CD4-positive, alpha-beta T cell treated with Interleukin-10 for 1 hour (primary cell): ENCODE results near the gene KANSL2.
A peak's percentile ranks its signal among the peaks of the same experiment; 100 is the strongest.
"Not testable (repeated sequence)": the region's sequence is repeated elsewhere in the genome, so short reads cannot be mapped to it uniquely, and the experiment has no call there.

ENCODE experiments used
- DNase-seq: peaks from one replicate; pipeline ENCODE4 v3.0.0-alpha.2; 2020

KANSL2 gene

GRCh38 chr12:48682533-48682905 lies 481 bp upstream of the KANSL2 start:
- not testable (repeated sequence) for DNase-seq

GRCh38 chr12:48681399-48681709 lies 684 bp downstream of the KANSL2 start:
- no peak for DNase-seq

- no peak for DNase-seq
Observed at GRCh38 chr12:48680861-48681260, 1.2 kb downstream of the KANSL2 start.

GRCh38 chr12:48678551-48679185 lies 3.4 kb downstream of the KANSL2 start:
- no peak for DNase-seq

- DNase-seq, result no peak
Observed at GRCh38 chr12:48671231-48671856, 10.7 kb downstream of the KANSL2 start.

DNA sequence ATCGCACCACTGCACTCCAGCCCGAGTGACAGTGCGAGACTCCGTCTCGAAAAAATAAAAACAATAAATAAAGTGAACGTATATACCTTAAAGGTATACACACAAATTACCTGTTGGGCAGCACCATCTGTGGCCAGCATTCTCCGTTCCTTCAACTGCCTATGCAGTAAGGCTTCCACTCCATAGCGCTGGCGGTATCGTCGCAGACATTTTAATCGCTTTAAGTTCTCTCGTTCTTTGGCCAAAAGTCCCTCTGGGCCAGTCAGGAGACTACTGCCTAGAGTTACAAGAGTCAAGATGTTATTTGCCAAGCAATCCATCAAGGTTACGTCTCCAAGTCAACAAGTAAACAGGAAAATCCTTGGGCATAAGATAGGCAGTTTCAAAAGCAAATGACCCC lies 13.0 kb downstream of the KANSL2 start:
- DNase-seq, result no peak

GRCh38 chr12:48659863-48660262 lies 22.2 kb downstream of the KANSL2 start:
- DNase-seq, result no peak

DNA sequence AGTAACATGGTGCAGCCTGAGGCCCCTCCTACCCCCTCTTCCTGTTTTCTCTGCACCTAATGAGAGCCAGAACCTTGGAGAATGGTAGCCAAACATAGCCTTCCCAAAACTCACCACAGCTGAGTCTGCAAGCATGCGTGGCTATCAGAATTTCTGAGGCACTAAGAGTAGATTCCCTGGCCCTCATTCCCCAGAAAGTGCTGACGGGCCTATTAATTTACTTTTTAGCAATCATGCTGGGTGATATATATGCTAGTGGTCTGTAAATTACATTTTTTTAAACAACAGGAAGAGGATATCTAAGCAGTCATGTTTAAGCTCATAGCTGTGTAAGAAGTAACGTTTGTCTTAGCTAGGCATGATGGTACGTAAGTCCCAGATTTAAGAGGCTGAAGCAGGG lies 30.4 kb downstream of the KANSL2 start:
- DNase-seq, result no peak

DNA sequence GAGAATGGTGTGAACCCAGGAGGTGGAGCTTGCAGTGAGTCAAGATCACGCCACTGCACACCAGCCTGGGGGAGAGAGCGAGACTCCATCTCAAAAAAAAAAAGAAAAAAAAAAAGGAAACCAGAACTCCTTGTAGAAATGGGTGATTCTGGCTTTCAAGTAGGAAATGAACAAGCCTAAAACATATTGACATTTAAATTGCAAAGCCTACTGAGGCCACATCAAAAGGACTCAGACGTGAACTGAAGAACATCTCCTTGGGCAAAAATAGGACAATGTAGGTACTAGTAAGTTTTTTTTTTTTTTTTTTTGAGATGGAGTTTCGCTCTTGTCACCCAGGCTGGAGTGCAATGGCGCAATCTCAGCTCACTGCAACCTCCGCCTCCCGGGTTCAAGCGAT lies 36.7 kb downstream of the KANSL2 start:
- DNase-seq, result not testable (repeated sequence)

DNA sequence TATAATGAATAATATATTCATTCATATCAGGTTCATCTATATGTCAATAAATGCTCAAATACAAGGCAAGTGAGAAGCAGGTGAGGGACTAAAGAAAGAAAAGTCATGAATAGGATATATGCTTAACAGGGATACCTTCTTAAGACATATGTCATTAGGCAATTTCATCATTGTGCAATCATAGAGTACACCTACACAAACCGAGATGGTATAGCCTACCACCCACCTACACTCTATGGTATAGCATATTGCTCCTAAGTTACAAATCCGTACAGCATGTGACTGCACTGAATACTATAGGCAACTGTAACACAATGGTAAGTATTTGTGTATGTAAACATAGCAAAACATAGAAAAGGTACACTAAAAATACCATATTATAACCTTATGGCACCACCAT lies 39.0 kb downstream of the KANSL2 start:
- DNase-seq, result no peak

- not testable (repeated sequence) for DNase-seq
Observed at GRCh38 chr12:48641752-48642555, 40.1 kb downstream of the KANSL2 start.

DNA sequence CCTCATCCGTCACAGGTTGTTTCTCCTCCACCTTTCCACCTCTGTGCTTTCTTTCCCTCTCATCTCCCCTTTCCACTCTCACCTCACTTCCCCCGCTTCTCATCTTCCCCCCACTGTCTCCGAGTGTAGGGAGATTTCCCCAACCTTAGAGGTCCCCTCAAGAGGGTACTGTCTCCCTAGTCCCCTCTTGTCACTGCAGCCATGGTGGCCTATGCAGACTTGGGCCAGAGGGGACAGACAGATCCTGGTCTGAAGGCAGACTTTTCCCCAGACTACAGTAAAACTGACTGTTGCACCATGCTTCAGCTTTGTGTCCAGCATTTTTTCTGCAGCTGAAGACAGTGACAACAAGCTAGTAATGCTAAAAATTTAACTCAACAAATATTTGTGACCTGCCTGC lies 41.2 kb downstream of the KANSL2 start:
- DNase-seq, result no peak

- DNase-seq, result no peak
Observed at GRCh38 chr12:48640428-48640827, 41.6 kb downstream of the KANSL2 start.

- no peak for DNase-seq
Observed at GRCh38 chr12:48631071-48631470, 51.0 kb downstream of the KANSL2 start.

- DNase-seq, result no peak
Observed at GRCh38 chr12:48630346-48630745, 51.7 kb downstream of the KANSL2 start.

- DNase-seq, result no peak
Observed at GRCh38 chr12:48629541-48629940, 52.5 kb downstream of the KANSL2 start.

DNA sequence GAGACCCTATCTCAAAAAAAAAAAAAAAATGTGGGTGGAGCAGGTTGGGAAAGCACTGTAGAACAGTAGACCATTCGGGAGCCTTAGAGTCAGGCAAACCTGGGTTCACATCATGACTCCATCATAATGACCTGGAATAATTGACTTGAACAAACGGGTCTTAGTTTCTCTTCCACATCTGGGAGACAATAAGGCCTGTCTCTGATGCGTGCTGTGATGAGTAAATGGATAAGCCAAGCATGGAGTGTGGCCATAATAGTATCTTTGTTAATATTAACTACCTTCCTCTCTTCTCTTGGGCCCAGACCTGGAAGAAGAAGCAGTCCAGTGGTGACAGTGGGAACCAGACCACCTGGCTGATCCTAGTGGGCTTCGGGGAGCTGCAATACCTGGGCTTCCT lies 54.5 kb downstream of the KANSL2 start:
- DNase-seq, result no peak

- DNase-seq, result not testable (repeated sequence)
Observed at GRCh38 chr12:48622997-48623396, 59.0 kb downstream of the KANSL2 start.

DNA sequence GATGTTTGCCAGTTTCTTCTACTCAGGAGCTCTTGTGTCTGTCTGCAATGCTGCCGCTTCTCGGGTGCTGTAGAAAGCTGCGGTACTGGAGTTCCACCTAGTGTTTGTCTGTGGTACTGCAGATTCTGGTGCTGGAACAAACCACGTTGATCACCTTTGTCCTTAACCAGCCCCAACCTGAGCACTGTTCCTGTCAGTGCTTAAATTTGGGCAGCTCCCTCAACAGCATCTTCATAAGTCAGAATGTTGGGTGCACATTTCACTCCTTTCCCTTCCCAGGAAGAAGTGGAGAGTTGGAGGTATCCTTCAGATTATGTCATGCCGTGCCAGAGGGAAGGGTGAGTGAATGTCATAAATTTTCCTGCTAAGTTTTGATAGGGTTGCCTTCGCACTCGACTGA lies 63.5 kb downstream of the KANSL2 start:
- peak; percentile 78 for DNase-seq

DNA sequence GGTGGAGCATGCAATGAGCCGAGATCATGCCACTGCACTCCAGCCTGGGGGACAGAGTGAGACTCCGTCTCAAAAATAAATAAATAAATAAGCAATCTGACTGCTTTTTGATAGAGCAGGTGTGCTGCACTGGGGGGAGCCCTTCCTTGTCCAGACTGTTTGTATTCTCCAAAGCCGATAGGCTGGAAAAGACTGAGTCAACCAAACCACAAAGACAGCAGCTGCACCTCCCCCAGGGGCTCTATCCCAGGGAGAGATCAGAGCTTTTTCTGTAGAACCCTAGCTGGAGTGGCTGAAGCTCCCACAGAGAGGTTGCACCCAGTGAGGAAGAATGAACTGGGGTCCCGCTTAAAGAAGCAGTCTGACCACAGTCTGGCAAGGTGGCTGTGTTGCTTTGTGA lies 66.4 kb downstream of the KANSL2 start:
- DNase-seq, result no peak

GRCh38 chr12:48613321-48613720 lies 68.7 kb downstream of the KANSL2 start:
- DNase-seq, result no peak
